Natural killer cell (primary cell): ENCODE measurements around the gene MSX2. TPM values are rescaled to one million over a fixed set of nuclear protein-coding genes. Genes with fewer than 3 reads are reported as not detected.

Experiments
- ATAC-seq, 3 donors: fragments of 150-1000 bp in 2 of 3; fragments of 200-7000 bp in 1 of 3; cut with Tn5 transposase; 1 replicate in 1 of 3; 2 replicates in 2 of 3; pipeline ENCODE4 v1.10.0; 2021; ENCODE audit warnings: mild to moderate bottlenecking in 2 of 3, moderate library complexity in 2 of 3
- DNase-seq, 2 donors: peaks; one replicate each; pipeline versions ENCODE4 v3.0.0 to v3.0.0-alpha.2; 2013 to 2021; ENCODE audit warnings: mixed read lengths in 1 of 2
- H3K27ac ChIP-seq: one replicate; pipeline ENCODE4 v1.5.1; 2013; ENCODE audit warnings: mild to moderate bottlenecking, low read length
- H3K27me3 ChIP-seq: one replicate; pipeline ENCODE4 v1.6.1; 2013; ENCODE audit warnings: low read length; ENCODE audit not compliant: control insufficient read depth, insufficient read depth
- H3K36me3 ChIP-seq: one replicate; pipeline ENCODE4 v1.6.1; 2013; ENCODE audit warnings: low read length; ENCODE audit not compliant: control insufficient read depth, insufficient read depth
- H3K4me1 ChIP-seq: one replicate; pipeline ENCODE4 v1.6.1; 2013; ENCODE audit warnings: low read length; ENCODE audit not compliant: control insufficient read depth, insufficient read depth
- H3K4me3 ChIP-seq: one replicate; pipeline ENCODE4 v1.5.1; 2013; ENCODE audit warnings: low read length
- H3K9me3 ChIP-seq: one replicate; pipeline ENCODE4 v1.6.1; 2013; ENCODE audit warnings: low read length; ENCODE audit not compliant: control insufficient read depth, insufficient read depth
- H3K27ac Mint-ChIP-seq, 2 donors: one replicate each; pipeline ENCODE4 v1.8.0; 2022; ENCODE audit warnings: mild to moderate bottlenecking in 2 of 2, mixed read lengths in 2 of 2, moderate library complexity in 1 of 2
- H3K27me3 Mint-ChIP-seq, 2 donors: one replicate each; pipeline ENCODE4 v1.8.0; 2022; ENCODE audit warnings: low read depth in 2 of 2, mixed read lengths in 2 of 2
- H3K36me3 Mint-ChIP-seq: one replicate; pipeline ENCODE4 v1.8.0; 2022; ENCODE audit warnings: mixed read lengths
- H3K4me1 Mint-ChIP-seq, 2 donors: one replicate each; pipeline ENCODE4 v1.8.0; 2022; ENCODE audit warnings: mixed read lengths in 2 of 2
- H3K4me3 Mint-ChIP-seq: one replicate; pipeline ENCODE4 v1.8.0; 2022; ENCODE audit warnings: mild to moderate bottlenecking, moderate library complexity, mixed read lengths
- H3K9me3 Mint-ChIP-seq, 2 donors: one replicate each; pipeline ENCODE4 v1.8.0; 2022; ENCODE audit warnings: mixed read lengths in 2 of 2
- WGBS: methylation state at CpG from one replicate; pipeline ENCODE4 v1.1.7; 2013; ENCODE audit warnings: missing lambda C conversion rate; ENCODE audit not compliant: insufficient coverage; 5-methylcytosine and 5-hydroxymethylcytosine counted together
- intact Hi-C: fragments of 100-400 bp; cut with micrococcal nuclease; formaldehyde crosslinking; loops from one replicate; pipeline ENCODE4 v1.14.2; 2022
- total RNA-seq, 4 donors: library from RNA; stranded (reverse); fragments of 120-200 nt in 1 of 4; gene quantifications; one replicate each; pipeline versions ENCODE4 v1.2.3 to v1.2.4, GENCODE V29; 2013 to 2022
- TF ChIP-seq, protein P1 (sequence below): fragments of 200-600 bp; IDR thresholded peaks from one replicate; pipeline ENCODE4 v1.8.0; 2022; ENCODE audit warnings: antibody characterized with exemption

MSX2 gene
- total RNA-seq, 3 donors from 2014 or later (not counting 1 experiment from before 2014, with no cell fraction given): 0.40 TPM; not detected in 2

DNA sequence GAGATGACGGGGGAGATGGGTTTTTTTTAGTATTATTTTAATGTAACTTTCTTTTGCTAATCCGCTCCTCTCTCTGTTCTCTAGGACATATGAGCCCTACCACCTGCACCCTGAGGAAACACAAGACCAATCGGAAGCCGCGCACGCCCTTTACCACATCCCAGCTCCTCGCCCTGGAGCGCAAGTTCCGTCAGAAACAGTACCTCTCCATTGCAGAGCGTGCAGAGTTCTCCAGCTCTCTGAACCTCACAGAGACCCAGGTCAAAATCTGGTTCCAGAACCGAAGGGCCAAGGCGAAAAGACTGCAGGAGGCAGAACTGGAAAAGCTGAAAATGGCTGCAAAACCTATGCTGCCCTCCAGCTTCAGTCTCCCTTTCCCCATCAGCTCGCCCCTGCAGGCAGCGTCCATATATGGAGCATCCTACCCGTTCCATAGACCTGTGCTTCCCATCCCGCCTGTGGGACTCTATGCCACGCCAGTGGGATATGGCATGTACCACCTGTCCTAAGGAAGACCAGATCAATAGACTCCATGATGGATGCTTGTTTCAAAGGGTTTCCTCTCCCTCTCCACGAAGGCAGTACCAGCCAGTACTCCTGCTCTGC lies 4.8 kb downstream of the MSX2 start:
- Mint-ChIP-seq H3K4me1 (peaks cover under 1 to 1% of the 10 kb centered on the region in 2 donors), H3K9me3 (no peaks in the 10 kb centered on the region), H3K4me3 (no peak overlapping the region), H3K27me3 (peaks cover 56 to 86% of the 10 kb centered on the region in 2 donors), H3K36me3 (peaks cover under 1% of the 10 kb centered on the region), H3K27ac (no peak overlapping the region)
- DNase-seq (no peak), ATAC-seq (no peak)
- H3K9me3 ChIP-seq: peaks cover 2% of the 10 kb centered on the region
- peaks cover 33% of the 10 kb centered on the region for H3K27me3 ChIP-seq
- WGBS: 71% methylated on average over 18 of the region's 18 CpGs
- no peaks in the 10 kb centered on the region for H3K36me3 ChIP-seq
- H3K4me3 ChIP-seq: no peak overlapping the region
- H3K27ac ChIP-seq: no peak overlapping the region
- peaks cover 8% of the 10 kb centered on the region for H3K4me1 ChIP-seq
- intact Hi-C loops: no loop called here
- TF ChIP-seq, protein P1, sequence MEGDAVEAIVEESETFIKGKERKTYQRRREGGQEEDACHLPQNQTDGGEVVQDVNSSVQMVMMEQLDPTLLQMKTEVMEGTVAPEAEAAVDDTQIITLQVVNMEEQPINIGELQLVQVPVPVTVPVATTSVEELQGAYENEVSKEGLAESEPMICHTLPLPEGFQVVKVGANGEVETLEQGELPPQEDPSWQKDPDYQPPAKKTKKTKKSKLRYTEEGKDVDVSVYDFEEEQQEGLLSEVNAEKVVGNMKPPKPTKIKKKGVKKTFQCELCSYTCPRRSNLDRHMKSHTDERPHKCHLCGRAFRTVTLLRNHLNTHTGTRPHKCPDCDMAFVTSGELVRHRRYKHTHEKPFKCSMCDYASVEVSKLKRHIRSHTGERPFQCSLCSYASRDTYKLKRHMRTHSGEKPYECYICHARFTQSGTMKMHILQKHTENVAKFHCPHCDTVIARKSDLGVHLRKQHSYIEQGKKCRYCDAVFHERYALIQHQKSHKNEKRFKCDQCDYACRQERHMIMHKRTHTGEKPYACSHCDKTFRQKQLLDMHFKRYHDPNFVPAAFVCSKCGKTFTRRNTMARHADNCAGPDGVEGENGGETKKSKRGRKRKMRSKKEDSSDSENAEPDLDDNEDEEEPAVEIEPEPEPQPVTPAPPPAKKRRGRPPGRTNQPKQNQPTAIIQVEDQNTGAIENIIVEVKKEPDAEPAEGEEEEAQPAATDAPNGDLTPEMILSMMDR: no peak

DNA sequence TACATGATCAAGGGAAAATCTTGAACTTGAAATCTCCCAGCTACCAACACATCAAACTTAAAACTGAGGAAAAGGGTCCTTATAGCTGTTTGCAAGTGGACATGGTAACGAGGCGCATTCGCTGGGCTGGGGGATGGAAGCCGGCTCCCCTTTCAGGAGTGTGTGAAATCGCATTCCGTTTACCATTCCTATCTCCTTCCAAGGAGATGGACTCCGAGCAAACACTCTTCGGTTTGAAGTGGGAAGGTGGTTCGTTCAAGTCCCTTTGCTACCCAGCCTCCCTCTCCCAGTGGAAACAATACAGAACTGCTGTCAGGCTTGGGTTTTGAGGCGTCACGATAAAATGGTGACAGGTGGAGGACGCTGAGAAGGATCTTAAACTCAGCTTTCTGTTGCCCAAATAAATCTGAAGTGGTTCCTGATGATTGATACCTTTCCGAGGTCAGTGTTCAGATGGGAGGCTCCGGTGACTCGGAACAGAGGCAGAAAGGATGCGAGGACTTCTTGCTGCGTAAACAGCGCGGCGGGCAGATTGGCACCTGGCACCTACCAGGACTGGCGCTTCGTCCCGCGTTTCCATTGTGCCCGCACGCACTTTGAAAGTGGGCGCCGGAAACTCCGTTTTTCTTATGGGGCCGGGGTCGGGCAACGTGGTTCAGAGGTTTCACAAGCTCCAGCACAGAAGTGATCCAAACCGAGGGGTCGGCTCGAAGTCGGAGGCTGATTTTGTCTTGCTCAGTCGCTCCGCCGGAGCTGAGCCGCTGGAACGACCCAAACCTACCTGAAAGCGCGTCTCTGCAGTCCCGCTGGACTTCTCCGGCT lies 7.0 kb downstream of the MSX2 start:
- no peak overlapping the region for H3K4me3 ChIP-seq
- intact Hi-C loops: no loop called here
- Mint-ChIP-seq H3K4me1 (peaks cover 0 to 5% of the 10 kb centered on the region in 2 donors), H3K27ac (no peak overlapping the region), H3K9me3 (no peaks in the 10 kb centered on the region), H3K4me3 (no peak overlapping the region), H3K36me3 (no peaks in the 10 kb centered on the region), H3K27me3 (peaks cover 65 to 95% of the 10 kb centered on the region in 2 donors)
- TF ChIP-seq, protein P1: no peak
- no peak overlapping the region for H3K27ac ChIP-seq
- whole genome bisulfite sequencing: 7% methylated on average over 40 of the region's 45 CpGs
- ATAC-seq: no peak
- DNase-seq: no peak
- peaks cover 26% of the 10 kb centered on the region for H3K27me3 ChIP-seq
- no peaks in the 10 kb centered on the region for H3K36me3 ChIP-seq
- no peaks in the 10 kb centered on the region for H3K4me1 ChIP-seq
- no peaks in the 10 kb centered on the region for H3K9me3 ChIP-seq

DNA sequence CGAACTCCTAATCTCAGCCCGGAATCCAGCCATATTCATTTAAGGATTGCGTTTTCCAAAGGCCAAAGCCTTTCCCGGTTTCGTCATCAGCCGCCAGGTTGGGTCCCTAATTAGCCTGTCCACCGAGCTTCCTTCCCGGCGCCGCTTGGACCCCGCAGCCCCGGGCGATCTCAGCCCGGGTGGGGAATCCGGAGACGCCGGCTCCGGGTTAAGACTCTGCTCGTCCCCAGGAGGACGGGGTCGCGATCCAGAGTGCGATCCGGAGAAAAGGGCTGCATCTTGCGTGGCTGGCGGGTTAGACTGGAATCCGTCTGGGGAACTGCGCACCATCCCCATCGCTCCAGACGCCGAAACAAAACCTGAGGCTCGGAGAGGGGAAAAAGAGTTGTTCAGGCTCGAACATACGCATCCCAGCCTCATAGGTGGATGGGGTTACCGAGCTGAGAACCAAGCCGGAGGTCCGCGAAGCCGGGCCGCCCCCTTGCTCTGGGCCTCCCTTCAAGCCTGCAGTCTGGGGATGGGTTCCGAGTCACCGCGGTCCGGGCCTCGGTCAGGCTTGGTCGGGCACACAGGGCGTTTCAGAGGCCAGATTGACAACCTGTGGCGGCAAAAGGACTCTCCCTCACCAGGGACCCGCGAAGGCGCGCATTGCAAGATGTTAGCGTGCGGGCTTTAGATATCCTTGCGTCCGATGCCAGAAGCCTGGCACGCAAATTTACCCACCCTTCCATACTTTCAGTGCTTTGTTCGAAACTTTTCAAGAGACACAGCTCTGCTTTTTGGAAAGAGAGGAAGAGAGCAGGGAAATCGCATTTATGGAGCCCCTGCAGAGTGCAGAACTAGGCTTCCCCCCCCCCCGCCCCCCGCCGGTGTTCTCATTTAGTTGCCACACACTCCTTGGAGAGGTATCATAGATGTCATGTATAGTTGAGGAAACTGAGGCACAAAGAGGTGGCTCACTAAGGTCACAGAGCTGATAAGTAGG lies 7.9 kb downstream of the MSX2 start:
- ATAC-seq (no peak), DNase-seq (no peak)
- no peaks in the 10 kb centered on the region for H3K36me3 ChIP-seq
- TF ChIP-seq, protein P1: no peak
- H3K27ac ChIP-seq: no peak overlapping the region
- Mint-ChIP-seq H3K4me3 (no peak overlapping the region), H3K36me3 (no peaks in the 10 kb centered on the region), H3K4me1 (peaks cover 0 to 5% of the 10 kb centered on the region in 2 donors), H3K27me3 (peaks cover 70 to 93% of the 10 kb centered on the region in 2 donors), H3K27ac (no peak overlapping the region), H3K9me3 (no peaks in the 10 kb centered on the region)
- peaks cover 22% of the 10 kb centered on the region for H3K27me3 ChIP-seq
- H3K4me3 ChIP-seq: no peak overlapping the region
- H3K9me3 ChIP-seq: no peaks in the 10 kb centered on the region
- intact Hi-C loops: no loop called here
- WGBS: 9% methylated on average over 62 of the region's 62 CpGs
- no peaks in the 10 kb centered on the region for H3K4me1 ChIP-seq
